Measurements from ENCODE around the gene SCCPDH. TPM values are rescaled to one million over a fixed set of nuclear protein-coding genes. Genes with fewer than 3 reads are reported as not detected.

Gene SCCPDH
- total and polyA plus RNA-seq, 2 donors (not counting 1 experiment from before 2014, with no cell fraction given), result 1.7 to 6.6 TPM

GRCh38 chr1:246695136-246695535, 29.1 kb upstream of the SCCPDH start:
- ChIA-PET CTCF (no interaction called here), POLR2A (no interaction called here)
- Histone ChIP-seq H3K79me2 (ENCODE audit: control insufficient read depth, insufficient read depth, low read length) (no peaks in the 10 kb centered on the region), H3K27me3 (replicated peaks in 1 of 4; ENCODE audit: control extremely low read depth in 1 of 4, control insufficient read depth in 3 of 4, insufficient read depth in 4 of 4, low read length in 3 of 4) (no peaks in the 10 kb centered on the region), H3K9ac (ENCODE audit: low read length) (no peak overlapping the region), H2AFZ (ENCODE audit: insufficient read depth, low read depth, low read length, poor library complexity, severe bottlenecking) (no peak overlapping the region), H3K27ac (ENCODE audit: low read length in 2 of 2) (no peak overlapping the region), H3K4me3 (ENCODE audit: control extremely low read depth in 1 of 5, extremely low read depth in 1 of 5, insufficient read depth in 1 of 5, low read depth in 2 of 5, low read length in 4 of 5) (no peak overlapping the region), H4K20me1 (ENCODE audit: control insufficient read depth, insufficient read depth, low read length, poor library complexity, severe bottlenecking) (no peaks in the 10 kb centered on the region), H3K4me2 (replicated peaks; ENCODE audit: low read depth, low read length, poor library complexity, severe bottlenecking) (no peak overlapping the region), H3K9me3 (ENCODE audit: control extremely low read depth in 1 of 3, control insufficient read depth in 2 of 3, insufficient read depth in 1 of 3, low read length in 2 of 3) (peaks cover 0 to 11% (median 2%) of the 10 kb centered on the region in 3 donors), H3K36me3 (replicated peaks in 1 of 2; ENCODE audit: control extremely low read depth in 1 of 2, control insufficient read depth in 1 of 2, extremely low read depth in 1 of 2, insufficient read depth in 2 of 2, low read length in 1 of 2) (no peaks in the 10 kb centered on the region), H3K4me1 (ENCODE audit: control insufficient read depth in 2 of 2, insufficient read depth in 2 of 2, low read length in 2 of 2) (peaks cover 6 to 15% of the 10 kb centered on the region in 2 donors)
- no peak overlapping the region for H3K27ac Mint-ChIP-seq
- DNase-seq, result no peak
- H3K9me3 Mint-ChIP-seq (ENCODE audit: insufficient read depth), result peaks cover 2% of the 10 kb centered on the region
- H3K4me1 Mint-ChIP-seq, result peaks cover 7% of the 10 kb centered on the region
- no peaks in the 10 kb centered on the region for H3K27me3 Mint-ChIP-seq
- no CpG with 5 or more reads among the region's 3 CpGs for WGBS (ENCODE audit: insufficient coverage)
- intact Hi-C loops (cut with micrococcal nuclease), result loop anchor here (5.0 kb wide), 3 partner anchors 128 to 1543 kb away; partner anchors contain the start of genes AHCTF1, CNST, KIF26B and TFB2M
- TF ChIP-seq CTCF (IDR thresholded peaks at IDR 0.05) (no peak), EZH2 (IDR thresholded peaks at IDR 0.05; ENCODE audit: borderline replicate concordance, insufficient read depth, low read depth, low read length, poor library complexity, severe bottlenecking) (no peak)
- no peak overlapping the region for H3K4me3 Mint-ChIP-seq
- ATAC-seq (ENCODE audit: low read depth), result no peak

- ChIA-PET CTCF (no interaction called here), POLR2A (no interaction called here)
- Histone ChIP-seq H2AFZ (ENCODE audit: insufficient read depth, low read depth, low read length, poor library complexity, severe bottlenecking) (no peak overlapping the region), H3K4me3 (ENCODE audit: control extremely low read depth in 1 of 5, extremely low read depth in 1 of 5, insufficient read depth in 1 of 5, low read depth in 2 of 5, low read length in 4 of 5) (no peak overlapping the region), H3K4me1 (ENCODE audit: control insufficient read depth in 2 of 2, insufficient read depth in 2 of 2, low read length in 2 of 2) (peaks cover 6 to 15% of the 10 kb centered on the region in 2 donors), H3K4me2 (replicated peaks; ENCODE audit: low read depth, low read length, poor library complexity, severe bottlenecking) (no peak overlapping the region), H3K27me3 (replicated peaks in 1 of 4; ENCODE audit: control extremely low read depth in 1 of 4, control insufficient read depth in 3 of 4, insufficient read depth in 4 of 4, low read length in 3 of 4) (no peaks in the 10 kb centered on the region), H3K79me2 (ENCODE audit: control insufficient read depth, insufficient read depth, low read length) (no peaks in the 10 kb centered on the region), H3K27ac (ENCODE audit: low read length in 2 of 2) (no peak overlapping the region), H3K9ac (ENCODE audit: low read length) (no peak overlapping the region), H4K20me1 (ENCODE audit: control insufficient read depth, insufficient read depth, low read length, poor library complexity, severe bottlenecking) (no peaks in the 10 kb centered on the region), H3K9me3 (ENCODE audit: control extremely low read depth in 1 of 3, control insufficient read depth in 2 of 3, insufficient read depth in 1 of 3, low read length in 2 of 3) (peaks cover 0 to 11% (median 2%) of the 10 kb centered on the region in 3 donors), H3K36me3 (replicated peaks in 1 of 2; ENCODE audit: control extremely low read depth in 1 of 2, control insufficient read depth in 1 of 2, extremely low read depth in 1 of 2, insufficient read depth in 2 of 2, low read length in 1 of 2) (no peaks in the 10 kb centered on the region)
- ATAC-seq (ENCODE audit: low read depth) (no peak), DNase-seq (no peak)
- Mint-ChIP-seq H3K9me3 (ENCODE audit: insufficient read depth) (peaks cover 2% of the 10 kb centered on the region), H3K4me1 (peaks cover 7% of the 10 kb centered on the region), H3K27me3 (no peaks in the 10 kb centered on the region), H3K4me3 (no peak overlapping the region), H3K27ac (no peak overlapping the region)
- no peak for TF ChIP-seq CTCF (IDR thresholded peaks at IDR 0.05)
- no peak for TF ChIP-seq EZH2 (IDR thresholded peaks at IDR 0.05; ENCODE audit: borderline replicate concordance, insufficient read depth, low read depth, low read length, poor library complexity, severe bottlenecking)
- intact Hi-C loops (cut with micrococcal nuclease), result loop anchor here (5.0 kb wide), 3 partner anchors 128 to 1543 kb away; partner anchors contain the start of genes AHCTF1, CNST, KIF26B and TFB2M
- 100% methylated on average over 5 of the region's 5 CpGs for WGBS (ENCODE audit: insufficient coverage)
Measured at GRCh38 chr1:246695666-246696065, 28.5 kb upstream of the SCCPDH start.
